Karpas-422 (cell line): ENCODE results near the gene MAPK13. TPM values are rescaled to one million over a fixed set of nuclear protein-coding genes. Genes with fewer than 3 reads are reported as not detected.
A peak's percentile ranks its signal among the peaks of the same experiment; 100 is the strongest.
"Not testable (repeated sequence)": the region's sequence is repeated elsewhere in the genome, so short reads cannot be mapped to it uniquely, and the experiment has no call there.

Source experiments
- DNase-seq: peaks from one replicate; pipeline ENCODE4 v3.0.0-alpha.2; 2015
- H2AFZ ChIP-seq: fragments of 200-600 bp; sonication (generic); 2 replicates; pipeline ENCODE4 v1.6.1; 2014; ENCODE audit warnings: antibody characterized with exemption, low read length, mixed read lengths
- H3K27ac ChIP-seq: fragments of 200-600 bp; sonication (generic); 2 replicates; pipeline ENCODE4 v1.5.1; 2014; ENCODE audit warnings: mild to moderate bottlenecking, low read length, moderate library complexity
- H3K27me3 ChIP-seq: fragments of 200-600 bp; sonication (generic); 2 replicates; pipeline ENCODE4 v1.6.1; 2014; ENCODE audit warnings: low read length, mixed read lengths
- H3K36me3 ChIP-seq: fragments of 200-600 bp; sonication (generic); 2 replicates; pipeline ENCODE4 v1.6.1; 2014; ENCODE audit warnings: low read length, mixed read lengths; ENCODE audit not compliant: insufficient read depth
- H3K4me1 ChIP-seq: fragments of 200-600 bp; sonication (generic); 2 replicates; pipeline ENCODE4 v1.6.1; 2014; ENCODE audit warnings: mild to moderate bottlenecking, low read length, mixed read lengths
- H3K4me2 ChIP-seq: fragments of 200-600 bp; sonication (generic); 2 replicates; pipeline ENCODE4 v1.6.1; 2014; ENCODE audit warnings: low read length, low read depth, mild to moderate bottlenecking; ENCODE audit not compliant: poor library complexity, severe bottlenecking
- H3K4me3 ChIP-seq: fragments of 200-600 bp; sonication (generic); 2 replicates; pipeline ENCODE4 v1.5.1; 2014; ENCODE audit warnings: mild to moderate bottlenecking, antibody characterized with exemption, low read length, mixed read lengths
- H3K79me2 ChIP-seq: fragments of 200-600 bp; sonication (generic); 2 replicates; pipeline ENCODE4 v1.6.1; 2014; ENCODE audit warnings: mild to moderate bottlenecking, low read length, mixed read lengths
- H3K9ac ChIP-seq: fragments of 200-600 bp; sonication (generic); 2 replicates; pipeline ENCODE4 v1.6.0; 2014; ENCODE audit warnings: low read length
- H3K9me2 ChIP-seq: fragments of 200-600 bp; sonication (generic), shearing (Covaris generic); replicated peaks from 2 replicates; pipeline ENCODE4 v1.6.0; 2014; ENCODE audit warnings: mild to moderate bottlenecking, low read length, moderate library complexity; ENCODE audit not compliant: insufficient read depth
- H3K9me3 ChIP-seq: fragments of 300-700, 200-600 bp; sonication (generic); 2 replicates; pipeline ENCODE4 v1.6.1; 2014; ENCODE audit warnings: low read length, mixed read lengths
- H4K20me1 ChIP-seq: fragments of 200-600 bp; sonication (generic); 2 replicates; pipeline ENCODE4 v1.6.1; 2014; ENCODE audit warnings: mild to moderate bottlenecking, antibody characterized with exemption, low read length, low read depth; ENCODE audit not compliant: insufficient read depth
- total RNA-seq: library from RNA; depleted of rRNA; stranded (reverse); fragments of >200 nt; shearing (Covaris generic); gene quantifications from 2 replicates; pipeline ENCODE4 v1.2.3, GENCODE V29; 2014; ENCODE audit warnings: low replicate concordance

The MAPK13 gene
- total RNA-seq, 1 experiment from 2014 or later = 1.6 TPM

DNA sequence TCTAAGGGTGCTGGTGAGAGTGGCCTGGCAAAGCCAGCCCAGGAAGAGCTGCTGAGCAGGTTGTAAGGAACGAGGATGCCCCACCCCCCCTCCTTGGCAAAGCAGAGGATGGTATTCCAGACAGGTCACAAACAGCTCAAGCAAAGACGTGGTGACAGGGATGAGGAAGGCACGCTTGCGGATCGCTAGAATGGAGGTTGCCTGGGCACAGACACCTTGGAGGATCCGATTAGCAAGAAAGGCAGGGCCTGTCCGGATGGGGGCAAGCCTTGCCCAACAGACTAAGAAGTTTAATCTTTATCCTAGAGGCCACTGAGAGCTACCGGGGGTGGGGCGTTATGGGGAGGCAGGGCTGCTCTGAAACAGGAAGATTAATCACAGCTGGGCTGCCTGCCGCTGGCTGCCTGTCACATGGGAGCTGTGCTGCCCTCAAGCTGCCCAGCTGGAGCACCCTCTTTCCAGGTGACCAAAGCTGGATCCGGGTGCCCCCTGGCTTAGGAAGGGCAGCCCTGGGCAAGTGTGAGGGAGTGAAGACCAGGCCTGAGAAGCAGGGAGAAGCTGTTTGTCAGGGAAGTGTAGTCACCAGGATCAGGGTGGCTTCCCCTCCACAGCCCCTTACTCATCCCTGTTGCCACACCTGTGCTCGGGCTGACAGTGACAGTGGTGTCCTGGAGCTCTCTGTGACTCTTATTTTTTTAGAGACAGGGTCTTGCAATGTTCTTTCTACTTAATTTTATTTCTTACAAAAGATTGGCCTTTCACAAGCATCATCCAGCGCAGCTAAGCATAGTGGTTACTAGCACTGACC, 9.1 kb upstream of the MAPK13 start:
- H2AFZ ChIP-seq = no peak overlapping the region
- peak overlapping the region; percentile 65 for H3K9ac ChIP-seq
- H3K27ac ChIP-seq = peak overlapping the region; percentile 66
- peak overlapping the region; percentile 53 for H3K4me3 ChIP-seq
- no peaks in the 10 kb centered on the region for H3K9me3 ChIP-seq
- no peaks in the 10 kb centered on the region for H4K20me1 ChIP-seq
- peak overlapping the region; percentile 65 for H3K4me2 ChIP-seq
- H3K9me2 ChIP-seq = no peaks in the 10 kb centered on the region
- H3K4me1 ChIP-seq = peaks cover 33% of the 10 kb centered on the region
- H3K27me3 ChIP-seq = no peaks in the 10 kb centered on the region
- peaks cover 4% of the 10 kb centered on the region for H3K36me3 ChIP-seq
- no peaks in the 10 kb centered on the region for H3K79me2 ChIP-seq
- peak; percentile 74 for DNase-seq

DNA sequence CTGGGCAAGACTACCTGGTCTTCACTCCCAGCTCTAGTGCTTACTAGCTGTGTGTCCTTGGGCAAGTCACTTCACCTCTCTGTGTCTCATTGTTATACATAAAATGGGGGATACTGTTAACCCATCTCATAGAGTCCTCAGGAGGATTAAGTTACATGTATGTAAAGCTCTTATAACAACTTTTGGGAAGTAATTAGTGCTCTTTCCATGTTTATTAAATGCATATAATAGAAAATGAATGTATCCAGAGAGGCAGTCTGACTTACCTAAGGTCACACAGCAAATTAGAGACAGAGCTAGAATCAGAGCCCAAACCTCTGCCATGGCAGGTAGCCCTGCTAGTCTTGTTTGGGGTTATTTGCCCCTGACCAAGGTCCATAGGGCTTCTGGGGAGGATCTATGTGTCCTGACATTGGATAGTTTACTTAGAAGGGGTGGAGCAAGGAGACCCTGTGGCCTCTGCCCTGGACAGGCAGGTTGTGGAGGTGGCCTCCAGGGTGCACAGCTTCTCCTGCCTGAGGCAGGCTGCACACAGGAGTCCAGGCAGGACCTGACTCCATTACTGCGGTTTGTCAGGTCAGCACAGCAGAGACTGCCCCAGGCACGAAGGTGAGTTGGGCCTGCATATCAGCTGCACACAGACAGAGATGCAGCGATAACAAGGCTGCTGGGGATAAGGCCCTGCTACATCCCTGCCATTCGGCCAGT, 8.4 kb upstream of the MAPK13 start:
- Histone ChIP-seq H3K27ac (no peak overlapping the region), H3K27me3 (no peaks in the 10 kb centered on the region), H4K20me1 (no peaks in the 10 kb centered on the region), H3K79me2 (no peaks in the 10 kb centered on the region), H3K4me1 (peaks cover 25% of the 10 kb centered on the region), H2AFZ (no peak overlapping the region), H3K9me3 (no peaks in the 10 kb centered on the region), H3K9me2 (no peaks in the 10 kb centered on the region), H3K36me3 (no peaks in the 10 kb centered on the region), H3K4me3 (no peak overlapping the region), H3K9ac (peak overlapping the region; percentile 65; the same call in 1 of the 2 replicates), H3K4me2 (no peak overlapping the region)
- no peak for DNase-seq

DNA sequence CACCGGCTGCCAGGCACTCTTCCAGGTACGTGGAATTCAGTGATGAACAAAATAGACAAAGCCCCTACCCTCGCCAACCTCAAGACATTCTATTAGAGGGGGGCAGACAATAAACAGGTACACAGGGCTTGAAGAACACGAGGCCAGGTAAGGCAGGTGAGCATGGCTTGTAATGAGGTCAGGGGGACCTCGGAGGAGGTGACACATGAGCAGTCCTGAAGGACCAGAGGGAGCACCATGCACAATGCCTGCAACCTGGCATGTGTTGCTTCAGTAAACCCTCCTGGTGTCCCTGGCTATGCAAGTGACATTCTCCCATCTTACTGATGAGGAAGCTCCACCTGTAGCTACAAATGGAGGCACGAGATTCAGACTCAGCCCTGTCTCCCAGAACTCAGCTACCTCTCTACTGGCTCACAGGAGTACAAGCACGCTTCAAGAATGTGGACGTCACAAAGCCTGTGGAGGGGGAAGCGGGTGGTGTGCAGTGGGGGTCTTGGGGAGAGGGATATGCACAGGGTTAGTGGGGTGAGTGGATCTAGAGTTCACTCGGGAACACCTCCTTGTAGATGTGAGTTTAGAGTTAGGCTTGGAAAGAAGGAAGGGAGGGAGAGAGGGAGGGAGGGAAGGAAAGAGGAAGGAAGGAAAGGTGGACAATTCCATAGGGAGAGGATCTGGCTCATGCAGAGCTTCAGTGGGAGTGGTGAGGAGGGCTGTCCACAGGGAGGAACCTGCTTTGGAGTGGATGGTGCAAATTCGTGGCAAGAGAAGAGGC, 7.6 kb upstream of the MAPK13 start:
- no peak overlapping the region for H3K4me3 ChIP-seq
- no peak for DNase-seq
- no peaks in the 10 kb centered on the region for H4K20me1 ChIP-seq
- H3K36me3 ChIP-seq = no peaks in the 10 kb centered on the region
- H3K9me3 ChIP-seq = no peaks in the 10 kb centered on the region
- no peak overlapping the region for H3K9ac ChIP-seq
- H3K4me2 ChIP-seq = no peak overlapping the region
- no peaks in the 10 kb centered on the region for H3K9me2 ChIP-seq
- peaks cover 24% of the 10 kb centered on the region for H3K4me1 ChIP-seq
- no peak overlapping the region for H3K27ac ChIP-seq
- H3K27me3 ChIP-seq = no peaks in the 10 kb centered on the region
- no peak overlapping the region for H2AFZ ChIP-seq
- no peaks in the 10 kb centered on the region for H3K79me2 ChIP-seq

DNA sequence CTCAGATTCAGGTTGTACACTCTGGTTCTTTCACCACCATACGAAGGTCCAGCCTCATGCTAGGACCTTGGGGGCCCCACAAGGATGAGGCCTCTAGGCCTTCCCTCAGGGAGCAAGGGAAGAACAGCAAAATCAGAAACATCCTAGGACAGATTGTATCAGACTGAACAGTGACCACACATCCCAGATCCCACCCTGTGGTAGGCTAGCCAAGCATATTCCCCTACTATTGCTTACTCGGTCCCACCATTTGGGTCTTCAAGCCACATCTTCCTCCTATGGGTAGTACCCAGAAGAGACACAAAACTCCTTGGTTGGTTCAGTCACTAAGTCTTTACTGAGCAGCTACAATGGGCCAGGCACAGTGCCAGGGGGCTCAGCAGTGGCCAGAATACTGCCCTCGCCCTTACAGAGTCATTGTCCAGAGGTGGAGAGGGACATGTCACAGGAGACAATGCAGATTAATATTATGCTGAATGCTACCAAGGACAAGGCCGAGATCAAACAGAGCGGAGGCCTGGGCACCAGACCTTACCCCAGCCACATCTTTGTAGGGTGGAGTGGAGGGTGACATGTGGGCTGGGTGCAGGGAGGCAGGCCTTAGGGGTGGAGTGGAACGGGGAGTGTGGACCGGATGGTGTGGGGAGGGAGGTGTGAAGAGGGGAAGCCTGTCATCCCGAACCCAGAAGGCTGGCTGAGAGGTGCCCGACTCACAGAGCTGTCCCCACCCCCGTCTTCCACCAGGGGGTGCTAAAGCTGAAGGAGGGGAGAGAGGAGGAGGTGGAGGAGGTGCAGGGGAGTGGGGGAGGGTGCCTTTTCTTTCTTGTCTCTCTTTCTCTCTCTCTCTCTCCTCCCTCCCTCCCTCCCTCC, 6.8 kb upstream of the MAPK13 start:
- Histone ChIP-seq H3K4me1 (peaks cover 24% of the 10 kb centered on the region), H3K36me3 (no peaks in the 10 kb centered on the region), H3K9me2 (no peaks in the 10 kb centered on the region), H3K9me3 (no peaks in the 10 kb centered on the region), H3K27ac (no peak overlapping the region), H3K27me3 (no peaks in the 10 kb centered on the region), H3K9ac (no peak overlapping the region), H3K4me2 (no peak overlapping the region), H3K79me2 (no peaks in the 10 kb centered on the region), H4K20me1 (no peaks in the 10 kb centered on the region), H3K4me3 (no peak overlapping the region), H2AFZ (no peak overlapping the region)
- DNase-seq = peak; percentile 94

- H3K27me3 ChIP-seq, H3K27ac ChIP-seq, DNase-seq, H3K4me3 ChIP-seq, H4K20me1 ChIP-seq, H3K36me3 ChIP-seq, H3K9ac ChIP-seq, H3K9me3 ChIP-seq, H2AFZ ChIP-seq, H3K79me2 ChIP-seq, H3K4me2 ChIP-seq, H3K9me2 ChIP-seq: not testable (repeated sequence)
- H3K4me1 ChIP-seq = peaks cover 28% of the 10 kb centered on the region
Observed at GRCh38 chr6:36124346-36124745, 6.0 kb upstream of the MAPK13 start.

GRCh38 chr6:36124881-36125280, 5.4 kb upstream of the MAPK13 start:
- no peak for DNase-seq
- H3K9me2 ChIP-seq = no peaks in the 10 kb centered on the region
- H3K27me3 ChIP-seq = no peaks in the 10 kb centered on the region
- no peaks in the 10 kb centered on the region for H3K79me2 ChIP-seq
- no peaks in the 10 kb centered on the region for H4K20me1 ChIP-seq
- no peak overlapping the region for H3K4me3 ChIP-seq
- no peaks in the 10 kb centered on the region for H3K9me3 ChIP-seq
- H3K36me3 ChIP-seq = no peaks in the 10 kb centered on the region
- no peak overlapping the region for H3K4me2 ChIP-seq
- H3K4me1 ChIP-seq = peaks cover 31% of the 10 kb centered on the region
- no peak overlapping the region for H3K9ac ChIP-seq
- H3K27ac ChIP-seq = no peak overlapping the region
- no peak overlapping the region for H2AFZ ChIP-seq

- no peak for DNase-seq
- Histone ChIP-seq H3K9ac (no peak overlapping the region), H3K27me3 (no peaks in the 10 kb centered on the region), H3K4me1 (peaks cover 29% of the 10 kb centered on the region), H3K27ac (no peak overlapping the region), H3K36me3 (no peaks in the 10 kb centered on the region), H3K9me2 (no peaks in the 10 kb centered on the region), H2AFZ (no peak overlapping the region), H3K4me3 (no peak overlapping the region), H3K79me2 (no peaks in the 10 kb centered on the region), H4K20me1 (no peaks in the 10 kb centered on the region), H3K4me2 (no peak overlapping the region), H3K9me3 (no peaks in the 10 kb centered on the region)
Observed at GRCh38 chr6:36125575-36125974, 4.7 kb upstream of the MAPK13 start.
